ENCODE measurements around the gene ACMSD. TPM values are rescaled to one million over a fixed set of nuclear protein-coding genes. Genes with fewer than 3 reads are reported as not detected.
A peak's percentile ranks its signal among the peaks of the same experiment; 100 is the strongest.

Gene ACMSD
- total RNA-seq, 2 experiments from 2014 or later = not detected

GRCh38 chr2:134919341-134920210, 81.2 kb downstream of the ACMSD start:
- H3K27ac Mint-ChIP-seq = peak overlapping the region; percentile 98
- CTCF ChIA-PET = interaction anchor here (0.6 kb wide), 1 partner anchor 877 kb away, joined by 3 read pairs; no protein-coding TSS in a partner anchor
- H3K9me3 Mint-ChIP-seq (ENCODE audit: low read depth) = peaks cover 2% of the 10 kb centered on the region
- peak overlapping the region; percentile 94 for H3K4me3 Mint-ChIP-seq
- peaks cover 35% of the 10 kb centered on the region for H3K4me1 Mint-ChIP-seq
- no peak for ATAC-seq
- peaks cover 29% of the 10 kb centered on the region for H3K36me3 Mint-ChIP-seq
- peaks cover 5% of the 10 kb centered on the region for H3K27me3 Mint-ChIP-seq
- peak; percentile 74 for DNase-seq

- Mint-ChIP-seq H3K36me3 (peaks cover 40% of the 10 kb centered on the region), H3K27me3 (no peaks in the 10 kb centered on the region), H3K27ac (no peak overlapping the region), H3K9me3 (ENCODE audit: low read depth) (no peaks in the 10 kb centered on the region), H3K4me1 (peaks cover 57% of the 10 kb centered on the region), H3K4me3 (no peak overlapping the region)
- CTCF ChIA-PET = no interaction called here
- ATAC-seq (no peak), DNase-seq (no peak)
These were observed 86.5 kb downstream of the ACMSD start for GRCh38 chr2:134924912-134925311.

DNA sequence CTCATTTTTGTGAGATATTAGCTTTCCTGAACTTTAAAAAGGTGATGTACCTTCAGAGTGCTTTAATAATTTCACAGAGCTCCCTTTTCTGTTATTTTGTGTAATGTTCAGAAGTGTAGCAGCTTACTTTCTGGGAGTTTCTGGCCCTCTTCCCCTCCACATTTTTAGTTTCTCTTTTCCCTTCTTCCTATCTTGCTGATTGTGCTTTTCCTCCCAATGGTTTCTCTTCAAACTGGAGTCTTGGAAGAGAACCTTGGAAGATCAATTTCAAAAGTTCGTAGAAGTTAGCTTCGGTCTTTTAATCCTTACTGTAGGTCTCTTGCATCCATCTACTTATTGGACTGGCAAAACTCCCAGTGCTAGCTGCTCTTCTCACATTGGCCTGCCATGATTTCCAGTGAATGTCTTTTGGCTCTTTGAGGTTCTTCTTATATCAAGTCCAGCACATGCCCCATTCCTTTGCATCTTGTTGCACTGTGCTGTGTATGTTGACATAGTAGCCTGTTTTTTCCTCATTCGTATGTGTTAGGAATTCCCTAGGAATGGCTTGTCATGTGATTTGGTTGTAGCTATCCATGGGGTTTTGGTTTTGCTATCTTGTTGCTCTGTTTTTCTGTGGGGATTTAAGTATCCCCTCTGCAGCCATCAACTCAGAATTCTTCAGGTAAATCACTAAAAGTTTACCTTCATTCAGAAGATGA, 88.0 kb downstream of the ACMSD start:
- Mint-ChIP-seq H3K4me1 (peaks cover 54% of the 10 kb centered on the region), H3K27ac (peak overlapping the region; percentile 44)

GRCh38 chr2:134927195-134927594, 88.8 kb downstream of the ACMSD start:
- no peak for ATAC-seq
- Mint-ChIP-seq H3K36me3 (peaks cover 40% of the 10 kb centered on the region), H3K27me3 (no peaks in the 10 kb centered on the region), H3K4me1 (peaks cover 53% of the 10 kb centered on the region), H3K4me3 (no peak overlapping the region), H3K9me3 (ENCODE audit: low read depth) (no peaks in the 10 kb centered on the region), H3K27ac (no peak overlapping the region)
- no peak for DNase-seq
- CTCF ChIA-PET = interaction anchor here (1.7 kb wide), 1 partner anchor 23 kb away, joined by 3 read pairs; no protein-coding TSS in a partner anchor

More for the DNA sequence above, 88.0 kb downstream of the ACMSD start:
- peaks cover 39% of the 10 kb centered on the region for H3K36me3 Mint-ChIP-seq
- H3K4me3 Mint-ChIP-seq = no peak overlapping the region
- no peaks in the 10 kb centered on the region for H3K9me3 Mint-ChIP-seq (ENCODE audit: low read depth)
- DNase-seq = no peak
- no peaks in the 10 kb centered on the region for H3K27me3 Mint-ChIP-seq
- no peak for ATAC-seq
- CTCF ChIA-PET = interaction anchor here (1.7 kb wide), 1 partner anchor 24 kb away, joined by 3 read pairs; no protein-coding TSS in a partner anchor

- DNase-seq (no peak), ATAC-seq (no peak)
- peaks cover 46% of the 10 kb centered on the region for H3K4me1 Mint-ChIP-seq
- peaks cover 32% of the 10 kb centered on the region for H3K36me3 Mint-ChIP-seq
- H3K27me3 Mint-ChIP-seq = no peaks in the 10 kb centered on the region
- no peak overlapping the region for H3K4me3 Mint-ChIP-seq
- CTCF ChIA-PET = interaction anchor here (0.9 kb wide), 1 partner anchor 10 kb away, joined by 3 read pairs; no protein-coding TSS in a partner anchor
- H3K9me3 Mint-ChIP-seq (ENCODE audit: low read depth) = no peaks in the 10 kb centered on the region
- peak overlapping the region; percentile 49 for H3K27ac Mint-ChIP-seq
These were observed 94.6 kb downstream of the ACMSD start for GRCh38 chr2:134932864-134933526.

DNA sequence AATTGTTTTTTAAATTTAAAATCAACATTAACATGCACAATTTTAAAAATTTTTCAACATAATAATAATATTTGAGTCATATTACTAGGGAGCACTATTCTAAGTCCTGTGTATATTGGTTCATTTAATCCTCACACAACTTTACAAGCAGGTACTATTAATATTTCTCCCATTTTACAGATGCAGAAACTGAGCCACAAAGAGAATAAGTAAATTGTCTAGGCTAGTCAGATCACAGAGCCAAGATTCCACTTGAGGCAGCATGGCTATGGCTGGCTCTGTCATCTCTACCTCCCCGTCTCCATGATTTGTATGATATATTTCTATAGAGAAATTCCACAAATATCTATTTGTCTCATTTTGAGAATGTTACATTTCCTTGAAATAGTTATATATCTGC, 95.3 kb downstream of the ACMSD start:
- CTCF ChIA-PET = no interaction called here

GRCh38 chr2:134934150-134934549, 95.7 kb downstream of the ACMSD start:
- Mint-ChIP-seq H3K27ac (no peak overlapping the region), H3K4me3 (no peak overlapping the region), H3K4me1 (peaks cover 50% of the 10 kb centered on the region), H3K27me3 (no peaks in the 10 kb centered on the region), H3K36me3 (peaks cover 34% of the 10 kb centered on the region), H3K9me3 (ENCODE audit: low read depth) (no peaks in the 10 kb centered on the region)
- DNase-seq = no peak
- CTCF ChIA-PET = no interaction called here
- ATAC-seq = no peak

More for the DNA sequence above, 95.3 kb downstream of the ACMSD start:
- no peak overlapping the region for H3K27ac Mint-ChIP-seq
- peaks cover 50% of the 10 kb centered on the region for H3K4me1 Mint-ChIP-seq
- ATAC-seq = no peak
- no peaks in the 10 kb centered on the region for H3K9me3 Mint-ChIP-seq (ENCODE audit: low read depth)
- no peaks in the 10 kb centered on the region for H3K27me3 Mint-ChIP-seq
- peaks cover 34% of the 10 kb centered on the region for H3K36me3 Mint-ChIP-seq
- no peak overlapping the region for H3K4me3 Mint-ChIP-seq
- DNase-seq = no peak

- H3K27me3 Mint-ChIP-seq = no peaks in the 10 kb centered on the region
- CTCF ChIA-PET = no interaction called here
These were observed 96.2 kb downstream of the ACMSD start for GRCh38 chr2:134934641-134935040.

GRCh38 chr2:134936691-134937090, 98.3 kb downstream of the ACMSD start:
- Mint-ChIP-seq H3K36me3 (peaks cover 46% of the 10 kb centered on the region), H3K27ac (no peak overlapping the region), H3K4me3 (no peak overlapping the region), H3K9me3 (ENCODE audit: low read depth) (no peaks in the 10 kb centered on the region), H3K27me3 (no peaks in the 10 kb centered on the region), H3K4me1 (peaks cover 40% of the 10 kb centered on the region)
- no peak for DNase-seq
- no peak for ATAC-seq
- CTCF ChIA-PET = no interaction called here

More at GRCh38 chr2:134934641-134935040, 96.2 kb downstream of the ACMSD start:
- Mint-ChIP-seq H3K36me3 (peaks cover 37% of the 10 kb centered on the region), H3K9me3 (ENCODE audit: low read depth) (no peaks in the 10 kb centered on the region), H3K27ac (peak overlapping the region; percentile 35), H3K4me1 (peaks cover 49% of the 10 kb centered on the region), H3K4me3 (no peak overlapping the region)
- DNase-seq (no peak), ATAC-seq (no peak)

GRCh38 chr2:134943540-134943939, 105.1 kb downstream of the ACMSD start:
- Mint-ChIP-seq H3K4me1 (peaks cover 18% of the 10 kb centered on the region), H3K9me3 (ENCODE audit: low read depth) (no peaks in the 10 kb centered on the region), H3K36me3 (peaks cover 58% of the 10 kb centered on the region), H3K27ac (no peak overlapping the region), H3K27me3 (no peaks in the 10 kb centered on the region), H3K4me3 (no peak overlapping the region)
- ATAC-seq (no peak), DNase-seq (no peak)
- CTCF ChIA-PET = no interaction called here

DNA sequence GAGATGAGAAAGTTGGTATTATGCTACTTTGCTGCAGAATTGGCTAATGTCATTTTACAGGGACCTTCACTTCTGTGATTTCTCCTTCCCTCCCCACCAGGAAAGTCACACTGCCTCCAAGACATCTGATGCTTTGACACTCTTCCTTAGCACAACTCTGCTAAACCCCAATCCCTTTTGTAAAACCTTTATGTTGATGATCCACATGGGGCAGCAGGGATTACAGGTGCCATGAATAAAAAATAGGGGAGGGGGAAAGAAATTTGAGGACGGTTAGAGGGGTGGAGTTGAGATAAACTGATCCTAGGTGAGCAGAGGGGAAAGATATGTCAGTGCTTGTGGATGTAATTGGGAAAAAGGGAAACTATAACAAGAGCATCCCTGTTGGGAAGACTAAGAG, 106.6 kb downstream of the ACMSD start:
- H3K4me1 Mint-ChIP-seq = peaks cover 23% of the 10 kb centered on the region

DNA sequence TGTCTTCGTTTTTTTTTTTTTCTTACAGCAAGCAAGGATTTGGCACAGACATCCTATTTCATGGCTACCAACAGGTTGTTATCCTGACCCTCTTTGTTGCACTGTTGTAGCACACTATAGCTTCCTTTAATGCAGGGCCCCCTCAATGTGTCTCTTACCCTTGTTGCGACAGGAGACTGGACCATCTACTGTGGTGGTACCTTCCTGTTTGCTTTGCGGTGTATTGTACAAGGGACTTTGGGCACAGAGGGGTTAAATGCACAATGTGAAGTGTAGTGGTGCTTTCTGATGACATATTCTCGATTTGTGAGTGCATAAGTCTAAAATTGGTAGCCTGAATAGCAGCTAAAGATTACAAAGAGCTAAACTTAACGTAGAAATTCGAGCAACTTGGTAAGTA, 107.7 kb downstream of the ACMSD start:
- no peaks in the 10 kb centered on the region for H3K9me3 Mint-ChIP-seq (ENCODE audit: low read depth)
- peaks cover 28% of the 10 kb centered on the region for H3K4me1 Mint-ChIP-seq
- no peak for DNase-seq
- no peak overlapping the region for H3K4me3 Mint-ChIP-seq
- no peaks in the 10 kb centered on the region for H3K27me3 Mint-ChIP-seq
- H3K27ac Mint-ChIP-seq = no peak overlapping the region
- CTCF ChIA-PET = interaction anchor here (0.8 kb wide), 1 partner anchor 494 kb away, joined by 3 read pairs; no protein-coding TSS in a partner anchor
- no peak for ATAC-seq
- peaks cover 60% of the 10 kb centered on the region for H3K36me3 Mint-ChIP-seq

More for the DNA sequence above, 106.6 kb downstream of the ACMSD start:
- peaks cover 59% of the 10 kb centered on the region for H3K36me3 Mint-ChIP-seq
- no peak overlapping the region for H3K4me3 Mint-ChIP-seq
- ATAC-seq (no peak), DNase-seq (no peak)
- no peaks in the 10 kb centered on the region for H3K27me3 Mint-ChIP-seq
- no peaks in the 10 kb centered on the region for H3K9me3 Mint-ChIP-seq (ENCODE audit: low read depth)
- CTCF ChIA-PET = no interaction called here
- no peak overlapping the region for H3K27ac Mint-ChIP-seq
